Stimulated activated CD8-positive, alpha-beta memory T cell treated with anti-CD3 and anti-CD28 coated beads, Interleukin-4, amount 100 ng/mL, for 1 hour (primary cell): ENCODE data around the gene TMEM178B.
"Not testable (repeated sequence)": the region's sequence is repeated elsewhere in the genome, so short reads cannot be mapped to it uniquely, and the experiment has no call there.

Experiments
- DNase-seq, 2 donors: peaks; one replicate each; pipeline ENCODE4 v3.0.0-alpha.2; 2020; ENCODE audit warnings: low read depth in 2 of 2, low spot score in 1 of 2

Gene TMEM178B

DNA sequence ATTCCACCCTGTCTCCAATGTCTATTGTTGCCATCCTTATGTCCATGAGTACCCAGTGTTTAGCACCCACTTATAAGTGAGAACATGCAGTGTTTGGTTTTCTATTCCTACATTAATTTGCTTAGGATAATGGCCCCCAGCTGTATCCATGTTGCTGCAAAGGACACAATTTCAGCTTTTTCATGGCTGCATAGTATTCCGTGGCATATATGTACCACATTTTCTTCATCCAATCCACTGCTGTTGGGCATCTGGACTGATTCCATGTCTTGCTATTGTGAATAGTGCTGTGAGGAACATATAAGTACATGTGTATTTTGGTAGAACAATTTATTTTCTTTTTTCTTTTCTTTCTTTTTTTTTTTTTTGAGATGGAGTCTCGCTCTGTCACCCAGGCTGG lies 68.2 kb downstream of the TMEM178B start:
- DNase-seq: no peak

DNA sequence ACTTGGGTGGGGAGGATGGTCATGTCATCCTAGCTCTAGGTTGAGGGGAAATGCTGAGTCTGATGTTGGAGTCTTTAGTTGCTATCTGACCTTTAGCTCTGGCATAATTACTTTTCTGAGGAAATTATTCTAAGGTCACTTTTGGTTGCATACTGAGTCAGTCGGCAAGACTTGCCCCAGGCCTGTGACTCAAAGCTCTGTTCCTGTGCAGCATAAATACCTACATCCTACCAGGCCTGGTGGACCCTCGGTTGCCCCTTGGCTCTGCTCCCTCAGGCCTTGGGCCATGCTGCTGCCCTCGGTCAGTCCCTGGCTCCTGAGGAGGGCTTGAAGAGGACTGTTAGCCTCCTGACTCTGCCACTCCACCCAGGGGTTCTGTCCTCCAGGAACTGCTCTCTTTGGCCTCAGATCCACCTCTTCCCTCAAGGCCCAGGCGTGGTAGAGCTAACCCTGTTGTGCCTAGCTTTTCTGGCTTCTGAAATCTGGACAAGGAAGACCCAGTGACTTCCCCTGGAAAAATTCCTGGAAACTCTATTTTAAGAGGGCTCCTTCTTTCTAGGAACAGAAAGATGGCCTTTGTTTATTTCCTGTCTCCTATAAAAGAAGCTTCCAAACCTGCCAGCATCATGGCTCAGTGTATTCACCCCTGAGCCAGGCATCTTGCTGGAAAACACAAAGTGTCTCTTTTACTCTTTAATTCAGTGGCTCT lies 71.2 kb downstream of the TMEM178B start:
- no peak for DNase-seq

- DNase-seq: no peak
These were observed 71.7 kb downstream of the TMEM178B start for GRCh38 chr7:141145630-141145982.

GRCh38 chr7:141147482-141147881 lies 73.6 kb downstream of the TMEM178B start:
- DNase-seq: no peak

GRCh38 chr7:141150465-141150864 lies 76.6 kb downstream of the TMEM178B start:
- no peak for DNase-seq

- DNase-seq: no peak
These were observed 77.9 kb downstream of the TMEM178B start for GRCh38 chr7:141151746-141152145.

DNA sequence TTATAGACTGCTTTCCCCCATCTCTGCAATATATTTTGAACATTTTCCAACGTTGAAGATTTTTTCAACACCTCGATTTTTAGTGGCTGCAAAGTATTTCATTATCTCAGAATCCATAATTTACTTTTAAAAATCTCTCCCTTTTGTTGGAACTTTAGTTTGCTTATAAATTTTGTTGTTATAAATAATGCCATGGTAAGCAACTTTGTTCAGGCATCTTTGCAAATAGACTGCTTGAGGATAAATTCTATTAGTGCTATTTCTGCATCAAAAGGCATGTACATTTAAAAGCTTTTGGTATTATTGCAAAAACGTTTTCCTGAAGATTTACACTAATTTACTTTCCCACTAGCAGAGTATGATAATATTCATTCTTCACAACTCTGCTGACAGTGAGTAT lies 79.4 kb downstream of the TMEM178B start:
- no peak for DNase-seq

- DNase-seq: no peak
These were observed 80.4 kb downstream of the TMEM178B start for GRCh38 chr7:141154131-141154732.

GRCh38 chr7:141156407-141156806 lies 82.5 kb downstream of the TMEM178B start:
- DNase-seq: no peak

DNA sequence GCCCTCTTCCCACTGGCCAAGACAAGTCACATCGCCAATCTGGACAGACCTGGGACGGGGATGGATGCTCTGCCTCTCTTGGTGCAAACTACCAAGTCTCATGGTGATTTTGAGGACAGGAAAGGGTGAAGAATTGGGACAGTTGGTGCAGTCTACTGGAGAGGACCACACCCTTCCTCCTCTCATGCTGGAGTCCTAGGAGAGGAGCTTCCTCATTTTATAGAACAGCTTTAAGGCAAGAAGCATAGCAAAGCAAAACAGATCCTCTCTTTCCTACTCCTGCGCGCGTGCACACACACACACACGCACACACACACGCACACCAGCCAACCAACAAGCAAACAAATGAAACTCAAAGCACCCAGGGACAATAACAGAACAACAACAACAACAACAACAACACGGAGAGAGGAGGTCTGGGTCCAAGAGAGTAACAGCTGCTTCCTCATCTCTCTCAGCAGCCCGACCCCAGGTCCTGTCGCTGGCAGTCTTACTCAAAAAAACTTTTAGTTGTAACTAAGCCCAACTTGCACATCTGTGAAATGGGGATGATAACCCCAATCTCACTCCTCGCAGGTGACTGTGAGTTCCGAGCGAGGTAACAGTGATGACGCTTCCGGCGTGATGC lies 83.4 kb downstream of the TMEM178B start:
- DNase-seq: no peak

DNA sequence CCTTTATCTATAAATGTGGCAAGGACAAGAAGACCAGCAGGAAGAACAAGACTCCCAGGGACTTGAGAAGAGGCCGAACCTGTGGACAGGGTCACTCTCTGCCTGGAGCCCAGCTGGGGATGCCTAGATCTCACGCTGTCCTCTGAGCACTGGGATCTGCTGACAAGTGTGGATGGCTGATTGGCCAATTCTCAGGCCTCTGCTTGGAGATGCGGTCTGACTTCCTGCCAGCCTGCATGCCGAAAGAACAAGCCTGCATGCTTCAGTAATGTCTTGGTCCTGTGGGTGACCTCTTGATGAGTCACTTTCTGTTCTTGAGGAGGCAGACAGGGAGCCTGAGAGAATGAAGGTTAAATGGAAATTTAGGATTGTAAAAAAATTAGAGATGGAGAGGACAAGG lies 84.7 kb downstream of the TMEM178B start:
- DNase-seq: no peak

GRCh38 chr7:141160246-141160860 lies 86.5 kb downstream of the TMEM178B start:
- no peak for DNase-seq

GRCh38 chr7:141161550-141162535 lies 88.0 kb downstream of the TMEM178B start:
- no peak for DNase-seq

- no peak for DNase-seq
These were observed 91.7 kb downstream of the TMEM178B start for GRCh38 chr7:141165521-141165920.

- no peak for DNase-seq
These were observed 93.1 kb downstream of the TMEM178B start for GRCh38 chr7:141166926-141167325.

GRCh38 chr7:141167381-141167964 lies 93.6 kb downstream of the TMEM178B start:
- DNase-seq: no peak

- not testable (repeated sequence) for DNase-seq
These were observed 95.3 kb downstream of the TMEM178B start for GRCh38 chr7:141169157-141169556.

- DNase-seq: not testable (repeated sequence)
These were observed 101.9 kb downstream of the TMEM178B start for GRCh38 chr7:141175728-141176127.

GRCh38 chr7:141177120-141177519 lies 103.3 kb downstream of the TMEM178B start:
- not testable (repeated sequence) for DNase-seq

DNA sequence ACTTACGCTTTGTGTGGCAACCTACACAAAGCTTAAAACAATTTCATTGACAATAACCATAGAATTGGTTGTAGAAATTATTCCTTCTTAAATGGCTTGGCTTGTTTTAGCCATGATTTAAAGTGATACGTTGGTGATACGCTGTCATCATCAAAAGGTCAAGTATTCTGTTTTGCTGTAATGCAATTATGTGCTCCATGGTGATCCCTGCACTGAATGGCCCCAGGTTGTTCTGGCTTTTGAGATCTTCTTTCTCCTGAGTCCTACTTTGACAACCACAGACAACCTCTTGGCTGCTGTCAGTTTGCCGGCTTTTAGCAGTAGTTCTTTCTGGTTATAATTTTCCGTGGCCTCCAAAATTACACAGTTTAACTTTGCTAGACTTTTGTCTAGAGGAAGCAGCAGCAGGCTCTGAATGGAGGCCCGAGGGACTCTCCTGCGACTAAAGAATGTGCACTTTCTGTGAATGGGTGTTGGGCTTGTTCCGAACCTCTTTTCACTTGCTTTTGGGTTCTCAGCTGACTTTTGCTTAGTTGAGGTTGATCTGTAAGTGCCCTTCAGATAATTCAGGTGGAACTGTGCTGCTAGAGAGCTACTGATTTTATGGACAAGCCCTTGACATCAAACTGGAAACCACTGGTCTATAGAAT lies 104.7 kb downstream of the TMEM178B start:
- no peak for DNase-seq
